GM23338 (cell line): ENCODE results near the gene RAB43. TPM values are rescaled to one million over a fixed set of nuclear protein-coding genes. Genes with fewer than 3 reads are reported as not detected.

ENCODE experiments used
- ATAC-seq: fragments of 200-7000 bp; cut with Tn5 transposase; 3 replicates; pipeline ENCODE4 v1.9.1; 2020
- DNase-seq: peaks from one replicate; pipeline ENCODE4 v3.0.0-alpha.2; 2015; ENCODE audit warnings: low spot score
- H2AFZ ChIP-seq: fragments of 200-600 bp; sonication (generic); 2 replicates; pipeline ENCODE4 v1.8.0; 2016; ENCODE audit warnings: antibody characterized with exemption, mild to moderate bottlenecking, moderate library complexity
- H3F3A ChIP-seq: fragments of 200-600 bp; sonication (generic); replicated peaks from 2 replicates; pipeline ENCODE4 v1.8.0; 2017; ENCODE audit warnings: antibody characterized with exemption, mixed run types, low read depth
- H3K27ac ChIP-seq: fragments of 200-600 bp; sonication (generic); 2 replicates; pipeline ENCODE4 v1.6.1; 2016; ENCODE audit warnings: low read depth
- H3K27me3 ChIP-seq: fragments of 200-600 bp; sonication (generic); 2 replicates; pipeline ENCODE4 v1.8.0; 2016; ENCODE audit warnings: mild to moderate bottlenecking, mixed run types, moderate library complexity; ENCODE audit not compliant: insufficient read depth
- H3K36me3 ChIP-seq: fragments of 200-600 bp; sonication (generic); 2 replicates; pipeline ENCODE4 v1.8.0; 2016; ENCODE audit warnings: mild to moderate bottlenecking; ENCODE audit not compliant: insufficient read depth
- H3K4me1 ChIP-seq: fragments of 200-600 bp; sonication (generic); 2 replicates; pipeline ENCODE4 v1.8.0; 2016; ENCODE audit warnings: mild to moderate bottlenecking, moderate library complexity; ENCODE audit not compliant: insufficient read depth
- H3K4me2 ChIP-seq: fragments of 200-600 bp; sonication (generic); 2 replicates; pipeline ENCODE4 v1.7.1; 2017; ENCODE audit warnings: mixed run types
- H3K4me3 ChIP-seq: fragments of 200-600 bp; sonication (generic); 2 replicates; pipeline ENCODE4 v1.6.1; 2016; ENCODE audit warnings: mixed run types
- H3K79me2 ChIP-seq: fragments of 200-600 bp; sonication (generic); replicated peaks from 2 replicates; pipeline ENCODE4 v1.8.0; 2017; ENCODE audit warnings: mild to moderate bottlenecking; ENCODE audit not compliant: insufficient read depth
- H3K9me2 ChIP-seq: fragments of 200-600 bp; sonication (generic); 2 replicates; pipeline ENCODE4 v1.8.0; 2017; ENCODE audit not compliant: insufficient read depth
- H4K20me1 ChIP-seq: fragments of 200-600 bp; sonication (generic); replicated peaks from 2 replicates; pipeline ENCODE4 v1.8.0; 2017; ENCODE audit warnings: mild to moderate bottlenecking; ENCODE audit not compliant: insufficient read depth
- H3K27ac Mint-ChIP-seq: 2 replicates; pipeline ENCODE4 v1.8.0; 2020; ENCODE audit warnings: inconsistent platforms, mild to moderate bottlenecking, moderate library complexity, mixed read lengths
- H3K27me3 Mint-ChIP-seq: 3 replicates; pipeline ENCODE4 v1.8.0; 2022; ENCODE audit warnings: low read depth, mild to moderate bottlenecking, moderate library complexity, mixed read lengths, inconsistent platforms; ENCODE audit not compliant: insufficient read depth, poor library complexity
- H3K36me3 Mint-ChIP-seq: 3 replicates; pipeline ENCODE4 v1.8.0; 2021; ENCODE audit warnings: low read depth, mild to moderate bottlenecking, inconsistent platforms, moderate library complexity, mixed read lengths
- H3K4me1 Mint-ChIP-seq: 3 replicates; pipeline ENCODE4 v1.8.0; 2020; ENCODE audit warnings: mild to moderate bottlenecking, inconsistent platforms, mixed read lengths
- H3K4me3 Mint-ChIP-seq: 3 replicates; pipeline ENCODE4 v1.8.0; 2021; ENCODE audit warnings: moderate library complexity, mild to moderate bottlenecking, inconsistent platforms, mixed read lengths
- H3K9me3 Mint-ChIP-seq: 3 replicates; pipeline ENCODE4 v1.8.0; 2020; ENCODE audit warnings: moderate library complexity, mild to moderate bottlenecking, inconsistent platforms, mixed read lengths
- CREB1 ChIP-seq: fragments of 250-450 bp; sonication (Bioruptor Pico); IDR thresholded peaks from 2 replicates; pipeline ENCODE4 v1.5.0; 2020; ENCODE audit warnings: low read depth, mild to moderate bottlenecking, moderate library complexity
- CTCF ChIP-seq, 2 experiments: fragments of 200-600 bp in 1 of 2; sonication (generic) in 1 of 2; conservative IDR thresholded peaks; 2 replicates each; pipeline versions ENCODE4 v1.5.1 to v1.6.1; 2016 to 2017; ENCODE audit warnings: antibody characterized with exemption in 2 of 2, low read depth in 2 of 2, mild to moderate bottlenecking in 2 of 2, moderate library complexity in 1 of 2
- ETS1 ChIP-seq: IDR thresholded peaks from 2 replicates; pipeline ENCODE4 v1.6.1; 2016; ENCODE audit warnings: antibody characterized with exemption
- EZH2 ChIP-seq: fragments of 200-600 bp; sonication (generic); IDR thresholded peaks from one replicate; pipeline ENCODE4 v1.8.0; 2017; ENCODE audit warnings: antibody characterized with exemption, mild to moderate bottlenecking, low read depth; ENCODE audit not compliant: unreplicated experiment
- EZH2phosphoT487 ChIP-seq: fragments of 200-600 bp; sonication (generic); IDR thresholded peaks from one replicate; pipeline ENCODE4 v1.8.1; 2018; ENCODE audit warnings: antibody characterized with exemption; ENCODE audit not compliant: unreplicated experiment
- JUNB ChIP-seq: IDR thresholded peaks from one replicate; pipeline ENCODE4 v1.6.1; 2016; ENCODE audit warnings: antibody characterized with exemption; ENCODE audit not compliant: unreplicated experiment
- NANOG ChIP-seq: IDR thresholded peaks from 2 replicates; pipeline ENCODE4 v1.6.1; 2016; ENCODE audit warnings: antibody characterized with exemption, borderline replicate concordance
- POLR2AphosphoS5 ChIP-seq: IDR thresholded peaks from 2 replicates; pipeline ENCODE4 v1.6.1; 2016; ENCODE audit warnings: antibody characterized with exemption, low read depth
- REST ChIP-seq: IDR thresholded peaks from one replicate; pipeline ENCODE4 v1.6.1; 2018; ENCODE audit warnings: antibody characterized with exemption; ENCODE audit not compliant: unreplicated experiment
- STAT1 ChIP-seq: IDR thresholded peaks from one replicate; pipeline ENCODE4 v1.6.1; 2016; ENCODE audit warnings: antibody characterized with exemption; ENCODE audit not compliant: unreplicated experiment
- ZNF114 ChIP-seq: fragments of 250-450 bp; sonication (Bioruptor Pico); IDR thresholded peaks from 2 replicates; pipeline ENCODE4 v1.5.0; 2020; ENCODE audit warnings: mild to moderate bottlenecking, moderate library complexity
- ZNF331 ChIP-seq: fragments of 250-450 bp; sonication (Bioruptor Pico); IDR thresholded peaks from 2 replicates; pipeline ENCODE4 v1.5.0; 2020; ENCODE audit warnings: low read depth, mild to moderate bottlenecking, moderate library complexity
- ZNF462 ChIP-seq: fragments of 250-450 bp; sonication (Bioruptor Pico); IDR thresholded peaks from 2 replicates; pipeline ENCODE4 v1.5.0; 2020; ENCODE audit warnings: mild to moderate bottlenecking, moderate library complexity
- polyA plus RNA-seq: library from polyadenylated mRNA; unstranded; fragments of >200 nt; fragmentation: Nextera tagmentation; extraction: Ambion mirVana; gene quantifications from 2 replicates; pipeline ENCODE4 v1.2.1, GENCODE V29; 2016
- total RNA-seq: library from RNA; depleted of rRNA; stranded (reverse); fragments of >200 nt; shearing (Covaris generic); gene quantifications from 2 replicates; pipeline ENCODE4 v1.2.3, GENCODE V29; 2014

RAB43 gene
- total and polyA plus RNA-seq, 2 experiments from 2014 or later: 5.7 to 37.0 TPM

- TF ChIP-seq POLR2AphosphoS5: no peak
- TF ChIP-seq CTCF (conservative IDR thresholded peaks at IDR 0.05; ENCODE audit: low read depth in 2 of 2): no peak
- TF ChIP-seq ZNF462 (CRISPR knock-in tag): no peak
- TF ChIP-seq ZNF114: no peak
- TF ChIP-seq JUNB: no peak
- TF ChIP-seq ZNF331 (CRISPR knock-in tag): no peak
- no peak for TF ChIP-seq ETS1
- no peak for TF ChIP-seq REST
- TF ChIP-seq STAT1: no peak
- TF ChIP-seq EZH2: no peak
- no peak for TF ChIP-seq NANOG
- no peak for TF ChIP-seq CREB1 (CRISPR knock-in tag)
- no peak for TF ChIP-seq EZH2phosphoT487
- Histone ChIP-seq H3F3A (no peaks in the 10 kb centered on the region), H3K4me2 (no peak overlapping the region), H3K4me1 (no peaks in the 10 kb centered on the region), H4K20me1 (no peaks in the 10 kb centered on the region), H3K27me3 (no peaks in the 10 kb centered on the region), H2AFZ (no peak overlapping the region), H3K9me2 (no peaks in the 10 kb centered on the region), H3K4me3 (no peak overlapping the region), H3K27ac (no peak overlapping the region), H3K36me3 (no peaks in the 10 kb centered on the region), H3K79me2 (no peaks in the 10 kb centered on the region)
- Mint-ChIP-seq H3K4me3 (no peak overlapping the region), H3K27me3 (peaks cover 4% of the 10 kb centered on the region), H3K27ac (no peak overlapping the region), H3K4me1 (no peaks in the 10 kb centered on the region), H3K9me3 (no peaks in the 10 kb centered on the region), H3K36me3 (peaks cover 7% of the 10 kb centered on the region)
- no peak for ATAC-seq
- DNase-seq: no peak
These were observed 23.2 kb upstream of the RAB43 start for GRCh38 chr3:129144786-129145185.
